ENCODE measurements around the gene DCTD.

- TF ChIP-seq ESRRA (IDR thresholded peaks at IDR 0.05; ENCODE audit: low read length) (no peak), TAF1 (IDR thresholded peaks at IDR 0.05; ENCODE audit: borderline replicate concordance, low read depth, low read length) (no peak)
Measured at GRCh38 chr4:182894681-182895275, 22.4 kb downstream of the DCTD start.
